ENCODE measurements around the gene CCND1. TPM values are rescaled to one million over a fixed set of nuclear protein-coding genes. Genes with fewer than 3 reads are reported as not detected.

CCND1 gene
- total RNA-seq, 1 donor from 2014 or later: 533 TPM

DNA sequence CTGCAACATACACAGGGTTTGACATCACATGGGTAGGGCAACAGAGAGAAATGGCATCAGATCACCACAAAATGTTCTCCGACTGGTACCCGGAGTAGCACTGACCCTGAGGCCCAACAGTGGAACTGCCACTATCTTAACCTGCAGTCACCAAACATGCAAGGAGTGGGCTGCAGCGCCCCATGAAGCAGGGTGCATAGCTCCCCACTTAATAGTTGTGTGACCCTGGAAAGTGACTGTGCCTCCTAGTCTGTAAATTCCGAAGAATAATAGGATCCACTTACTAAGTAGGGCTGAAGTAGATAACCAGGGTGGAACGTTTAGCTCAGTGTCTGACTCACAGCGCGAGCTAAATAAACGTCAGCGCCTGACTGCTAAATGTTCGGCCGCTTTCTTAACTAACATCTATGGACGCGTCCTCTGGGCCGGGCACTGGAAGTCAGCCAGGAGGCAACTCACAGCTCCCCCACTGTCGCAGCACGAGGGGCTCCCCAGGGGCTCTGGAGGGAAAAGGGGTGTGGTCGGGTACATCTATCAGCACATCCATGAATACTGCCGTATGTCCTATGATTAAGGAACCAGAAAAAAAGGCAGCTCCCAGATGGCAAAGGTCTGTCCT lies 33.4 kb downstream of the CCND1 start:
- H3K4me3 ChIP-seq (ENCODE audit: low read depth, low read length): peak overlapping the region; percentile 99
- no peak for DNase-seq (ENCODE audit: low read depth)
- no peak for TF ChIP-seq CTCF (conservative IDR thresholded peaks at IDR 0.05; ENCODE audit: low read depth, low read length)

GRCh38 chr11:69674886-69675714 lies 34.1 kb downstream of the CCND1 start, which contains the start of gene LTO1:
Gene LTO1, minus strand, starts transcription at chr11:69675353. Its CDS starts 114 bp downstream, at chr11:69675239.
- peak; percentile 31 for DNase-seq (ENCODE audit: low read depth)
- no peak for TF ChIP-seq CTCF (conservative IDR thresholded peaks at IDR 0.05; ENCODE audit: low read depth, low read length)

DNA sequence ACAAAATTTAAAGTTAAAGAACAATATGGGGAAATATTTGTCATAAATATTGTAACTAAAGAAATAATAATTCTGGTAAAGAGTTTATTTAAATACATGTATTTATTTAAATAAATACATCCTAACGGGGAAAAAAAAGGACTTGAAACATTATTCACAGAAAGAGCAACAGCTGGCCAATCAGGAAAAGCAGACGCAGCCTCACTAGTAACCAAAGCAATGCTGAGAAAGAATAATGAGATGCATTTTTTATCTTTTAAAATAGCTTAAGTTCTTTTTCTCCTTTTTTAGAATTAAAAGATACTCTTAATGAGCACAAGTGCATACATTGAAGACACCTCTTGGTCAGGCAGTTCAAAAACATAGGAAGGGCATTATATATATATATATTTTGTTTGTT lies 36.8 kb downstream of the CCND1 start:
- no peak for TF ChIP-seq CTCF (conservative IDR thresholded peaks at IDR 0.05; ENCODE audit: low read depth, low read length)
- no peak overlapping the region for H3K4me3 ChIP-seq (ENCODE audit: low read depth, low read length)
- DNase-seq (ENCODE audit: low read depth): no peak

More at GRCh38 chr11:69674886-69675714, 34.1 kb downstream of the CCND1 start, which contains the start of gene LTO1:
- peak within 1 kb of the TSS; percentile 99 for H3K4me3 ChIP-seq (ENCODE audit: low read depth, low read length)

DNA sequence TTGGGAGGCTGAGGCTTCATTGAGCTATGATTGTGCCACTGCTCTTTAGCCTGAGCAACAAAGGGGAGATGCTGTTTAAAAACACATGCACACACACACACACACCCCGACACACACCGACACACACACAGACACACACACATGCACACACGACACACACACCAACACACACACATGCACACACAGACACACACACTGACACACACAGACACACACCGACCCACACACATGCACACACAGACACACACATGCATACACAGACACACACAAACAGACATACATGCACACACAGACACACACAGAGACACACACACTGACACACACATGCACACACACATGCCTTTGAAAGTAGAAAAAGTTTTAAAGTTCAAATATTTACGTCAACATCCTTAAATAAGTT lies 39.7 kb downstream of the CCND1 start:
- DNase-seq (ENCODE audit: low read depth): no peak
- H3K4me3 ChIP-seq (ENCODE audit: low read depth, low read length): no peak overlapping the region
- no peak for TF ChIP-seq CTCF (conservative IDR thresholded peaks at IDR 0.05; ENCODE audit: low read depth, low read length)

GRCh38 chr11:69682221-69682620 lies 41.3 kb downstream of the CCND1 start:
- no peak overlapping the region for H3K4me3 ChIP-seq (ENCODE audit: low read depth, low read length)
- no peak for DNase-seq (ENCODE audit: low read depth)
- no peak for TF ChIP-seq CTCF (conservative IDR thresholded peaks at IDR 0.05; ENCODE audit: low read depth, low read length)

DNA sequence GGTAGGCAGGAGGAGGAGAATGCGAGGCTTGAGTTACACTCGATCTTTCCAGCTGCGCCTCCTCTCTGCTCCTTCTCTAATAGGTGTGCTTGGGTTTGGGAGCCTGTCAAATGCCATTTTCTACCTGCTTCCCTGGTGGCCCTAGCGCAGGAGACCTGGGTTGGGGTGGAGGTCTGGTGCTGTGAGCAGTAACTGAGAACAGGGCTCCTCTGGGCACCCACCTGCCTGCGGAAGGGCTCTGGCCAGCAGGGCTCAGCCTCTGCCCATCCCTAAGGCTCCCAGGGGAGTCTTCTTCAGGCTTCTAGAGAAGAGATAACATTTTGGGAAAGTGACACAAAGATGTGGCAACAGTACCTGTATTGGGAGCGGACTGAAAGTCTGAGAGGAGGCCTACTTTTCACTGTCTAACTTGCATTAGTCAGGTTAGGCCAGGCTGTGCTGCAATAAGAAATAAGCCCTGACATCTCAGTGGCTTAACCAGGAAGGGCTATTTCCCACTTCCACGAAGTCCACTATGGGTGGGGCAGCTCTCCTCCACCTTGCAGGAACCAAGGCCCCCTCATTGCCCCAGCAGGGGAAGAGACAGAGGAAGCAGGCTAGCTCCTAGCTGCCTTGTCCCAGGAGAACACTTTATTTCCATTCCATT lies 41.8 kb downstream of the CCND1 start:
- no peak for DNase-seq (ENCODE audit: low read depth)
- TF ChIP-seq CTCF (conservative IDR thresholded peaks at IDR 0.05; ENCODE audit: low read depth, low read length): no peak
- no peak overlapping the region for H3K4me3 ChIP-seq (ENCODE audit: low read depth, low read length)

Data from epithelial cell of proximal tubule (primary cell).